Testis (tissue), 3 donors: ENCODE results near the gene NUDT22. TPM values are rescaled to one million over a fixed set of nuclear protein-coding genes. Genes with fewer than 3 reads are reported as not detected.

Experiments used
- DNase-seq: peaks from one replicate; pipeline ENCODE4 v3.0.0-alpha.2; 2019
- H3K27ac ChIP-seq, 2 donors: fragments of 200-600 bp; sonication (generic); one replicate each; pipeline ENCODE4 v1.5.1; 2019
- H3K27me3 ChIP-seq: fragments of 200-600 bp; sonication (generic); one replicate; pipeline ENCODE4 v1.5.1; 2019
- H3K36me3 ChIP-seq: fragments of 200-600 bp; sonication (generic); one replicate; pipeline ENCODE4 v1.5.1; 2017; ENCODE audit warnings: low read depth; ENCODE audit errors: missing control alignments
- H3K4me1 ChIP-seq: fragments of 200-600 bp; sonication (generic); one replicate; pipeline ENCODE4 v1.5.1; 2019
- H3K4me3 ChIP-seq, 2 donors: fragments of 200-600 bp; sonication (generic); one replicate each; pipeline ENCODE4 v1.5.1; 2017 to 2019
- H3K9me3 ChIP-seq: fragments of 200-600 bp; sonication (generic); one replicate; pipeline ENCODE4 v1.5.1; 2017
- CTCF ChIP-seq, 3 experiments: fragments of 450-650 bp in 2 of 3; fragments of 200-600 bp in 1 of 3; sonication (generic) in 1 of 3; IDR thresholded peaks; one replicate each; pipeline ENCODE4 v1.5.1; 2016 to 2019; ENCODE audit warnings: antibody characterized with exemption in 3 of 3, mild to moderate bottlenecking in 2 of 3, moderate library complexity in 1 of 3
- POLR2A ChIP-seq: fragments of 450-650 bp; IDR thresholded peaks from one replicate; pipeline ENCODE4 v1.6.1; 2017; ENCODE audit warnings: antibody characterized with exemption, mild to moderate bottlenecking, moderate library complexity
- WGBS, 2 donors: methylation state at CpG; one replicate each; pipeline ENCODE4 v1.1.5; 2018; 5-methylcytosine and 5-hydroxymethylcytosine counted together
- intact Hi-C: fragments of 100-400 bp; cut with DNase I; formaldehyde crosslinking; loops from one replicate; pipeline ENCODE4 v1.15.1; 2023; ENCODE audit warnings: low total_unique reads
- polyA plus RNA-seq: library from polyadenylated mRNA; stranded (reverse); fragments of 350-450 nt; fragmentation: Illumina TruSeq; extraction: RNeasy Lipid Tissue Mini Kit (QIAGEN cat#74804); gene quantifications from one replicate; pipeline ENCODE4 v1.2.3, GENCODE V29; 2014; ENCODE audit warnings: low read depth, low replicate concordance; ENCODE audit not compliant: insufficient read depth
- total RNA-seq, 2 donors: library from RNA; depleted of rRNA; stranded (reverse); fragments of >200 nt; gene quantifications; one replicate each; pipeline ENCODE4 v1.2.3, GENCODE V29; 2016

Gene NUDT22
- total and polyA plus RNA-seq, 3 donors from 2014 or later: 19.0 to 52.7 (median 50.9) TPM

DNA sequence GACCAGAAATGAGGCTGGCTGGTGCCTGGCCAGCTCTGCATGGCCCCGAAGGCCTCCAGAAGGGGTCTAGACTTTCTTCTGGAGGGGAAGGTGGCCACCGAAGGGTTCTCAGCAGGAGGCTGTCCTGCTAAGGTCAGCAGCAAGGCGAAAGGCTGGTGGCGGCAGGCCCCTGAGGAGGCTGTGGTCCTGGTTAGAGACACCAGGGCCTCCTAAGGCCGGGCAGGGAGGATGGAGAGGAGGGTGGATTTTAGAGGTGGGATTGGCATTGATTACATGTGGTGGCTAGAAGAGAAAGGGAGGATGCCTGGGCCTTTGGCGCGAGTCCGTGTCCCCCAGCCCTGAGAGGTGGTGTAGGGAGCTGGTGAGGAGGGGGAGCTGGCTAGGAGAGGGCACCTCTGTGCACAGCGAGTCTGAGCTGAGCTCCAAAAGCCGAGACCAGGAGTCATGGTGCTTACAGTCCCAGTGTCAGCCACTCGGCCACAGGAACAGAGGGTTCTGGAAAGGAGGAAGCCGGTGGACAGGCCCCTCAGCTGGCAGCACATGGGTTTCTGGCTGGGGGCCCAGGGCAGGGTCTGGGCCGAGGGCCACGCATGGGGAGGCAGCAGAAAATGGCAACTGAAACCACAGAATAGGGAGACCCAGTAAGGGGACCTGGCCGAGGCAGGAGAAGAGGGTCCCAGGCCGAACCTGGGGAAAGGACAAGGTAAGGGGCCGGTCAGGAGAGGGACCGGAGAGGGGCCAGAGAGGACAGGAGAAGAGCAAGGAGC, 17.1 kb upstream of the NUDT22 start:
- WGBS, 2 donors: 78 to 79% methylated on average over 18 of the region's 18 CpGs
- peaks cover 9% of the 10 kb centered on the region for H3K4me1 ChIP-seq
- DNase-seq: no peak
- intact Hi-C loops: loop anchor here (10.0 kb wide), 1 partner anchor 86 kb away; the partner anchor contains the start of gene KCNK4
- no peak overlapping the region for H3K27ac ChIP-seq
- no peaks in the 10 kb centered on the region for H3K36me3 ChIP-seq
- no peak for TF ChIP-seq POLR2A
- no peaks in the 10 kb centered on the region for H3K9me3 ChIP-seq
- H3K4me3 ChIP-seq: no peak overlapping the region
- no peaks in the 10 kb centered on the region for H3K27me3 ChIP-seq

- intact Hi-C loops: loop anchor here (10.0 kb wide), 1 partner anchor 85 kb away; the partner anchor contains the start of gene KCNK4
- no peak overlapping the region for H3K4me3 ChIP-seq
- TF ChIP-seq CTCF (IDR thresholded peaks at IDR 0.05) (no peak), POLR2A (no peak)
- no peaks in the 10 kb centered on the region for H3K36me3 ChIP-seq
- DNase-seq: no peak
- H3K4me1 ChIP-seq: peaks cover 9% of the 10 kb centered on the region
- no peaks in the 10 kb centered on the region for H3K9me3 ChIP-seq
- H3K27ac ChIP-seq: no peak overlapping the region
- H3K27me3 ChIP-seq: no peaks in the 10 kb centered on the region
- WGBS, 2 donors: 84 to 87% methylated on average over 8 of the region's 8 CpGs
Measured at GRCh38 chr11:64209563-64209843, 16.6 kb upstream of the NUDT22 start.

GRCh38 chr11:64210301-64211020, 15.6 kb upstream of the NUDT22 start:
- no peak for DNase-seq
- WGBS, 2 donors: 94 to 95% methylated on average over 22 to 24 of the region's 24 CpGs
- intact Hi-C loops: no loop called here

GRCh38 chr11:64211181-64211872, 14.7 kb upstream of the NUDT22 start:
- Histone ChIP-seq H3K4me1 (peaks cover 6% of the 10 kb centered on the region), H3K27ac (no peak overlapping the region), H3K27me3 (no peaks in the 10 kb centered on the region), H3K4me3 (no peak overlapping the region), H3K36me3 (no peaks in the 10 kb centered on the region), H3K9me3 (no peaks in the 10 kb centered on the region)
- TF ChIP-seq POLR2A: no peak
- no peak for TF ChIP-seq CTCF (IDR thresholded peaks at IDR 0.05)
- 81 to 88% methylated on average over 15 to 30 of the region's 30 CpGs for WGBS, 2 donors
- no peak for DNase-seq
- intact Hi-C loops: no loop called here

More at GRCh38 chr11:64210301-64211020, 15.6 kb upstream of the NUDT22 start:
- H3K9me3 ChIP-seq: no peaks in the 10 kb centered on the region
- TF ChIP-seq POLR2A (no peak), CTCF (IDR thresholded peaks at IDR 0.05) (no peak)
- H3K27me3 ChIP-seq: no peaks in the 10 kb centered on the region
- no peaks in the 10 kb centered on the region for H3K36me3 ChIP-seq
- peaks cover 6% of the 10 kb centered on the region for H3K4me1 ChIP-seq
- H3K4me3 ChIP-seq: no peak overlapping the region
- no peak overlapping the region for H3K27ac ChIP-seq

DNA sequence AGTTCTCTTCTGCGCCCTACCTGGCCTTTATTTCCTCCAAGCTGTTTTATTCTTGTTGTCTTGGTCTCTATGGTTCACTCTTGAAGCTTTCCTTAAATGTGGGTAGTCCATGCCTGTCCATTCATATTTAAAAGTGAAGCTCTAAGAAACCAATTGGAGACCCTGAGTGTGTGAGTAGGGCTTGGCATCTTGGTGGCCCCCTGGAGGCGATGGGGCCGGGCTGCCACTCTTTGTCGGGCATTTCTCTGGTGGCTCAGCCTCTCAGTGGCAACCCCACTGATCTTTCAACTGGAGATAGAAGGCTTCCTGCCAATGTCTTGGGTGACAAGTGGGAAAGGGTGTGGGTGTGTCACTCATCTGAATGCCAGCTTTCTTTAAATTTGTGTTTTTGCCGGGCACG, 9.2 kb upstream of the NUDT22 start:
- H3K27me3 ChIP-seq: no peaks in the 10 kb centered on the region
- no peak overlapping the region for H3K4me3 ChIP-seq
- TF ChIP-seq CTCF (IDR thresholded peaks at IDR 0.05) (no peak), POLR2A (no peak)
- H3K36me3 ChIP-seq: no peaks in the 10 kb centered on the region
- no peak for DNase-seq
- H3K9me3 ChIP-seq: no peaks in the 10 kb centered on the region
- intact Hi-C loops: no loop called here
- no peak overlapping the region for H3K27ac ChIP-seq
- 90 to 95% methylated on average over 6 of the region's 6 CpGs for WGBS, 2 donors
- no peaks in the 10 kb centered on the region for H3K4me1 ChIP-seq
